Stomach (tissue), 4 donors: ENCODE results near the gene RAB4B.
A peak's percentile ranks its signal among the peaks of the same experiment; 100 is the strongest.

Experiments used
- POLR2A ChIP-seq, 4 donors: fragments of 450-650 bp; IDR thresholded peaks; one replicate each; pipeline ENCODE4 v1.6.1; 2016; ENCODE audit warnings: antibody characterized with exemption in 4 of 4, control low read depth in 2 of 4, mild to moderate bottlenecking in 1 of 4, moderate library complexity in 1 of 4
- POLR2AphosphoS5 ChIP-seq, 3 donors: sonication (generic); formaldehyde crosslinking; IDR thresholded peaks; one replicate each; pipeline ENCODE4 v1.6.1; 2016; ENCODE audit warnings: antibody characterized with exemption in 3 of 3

DNA sequence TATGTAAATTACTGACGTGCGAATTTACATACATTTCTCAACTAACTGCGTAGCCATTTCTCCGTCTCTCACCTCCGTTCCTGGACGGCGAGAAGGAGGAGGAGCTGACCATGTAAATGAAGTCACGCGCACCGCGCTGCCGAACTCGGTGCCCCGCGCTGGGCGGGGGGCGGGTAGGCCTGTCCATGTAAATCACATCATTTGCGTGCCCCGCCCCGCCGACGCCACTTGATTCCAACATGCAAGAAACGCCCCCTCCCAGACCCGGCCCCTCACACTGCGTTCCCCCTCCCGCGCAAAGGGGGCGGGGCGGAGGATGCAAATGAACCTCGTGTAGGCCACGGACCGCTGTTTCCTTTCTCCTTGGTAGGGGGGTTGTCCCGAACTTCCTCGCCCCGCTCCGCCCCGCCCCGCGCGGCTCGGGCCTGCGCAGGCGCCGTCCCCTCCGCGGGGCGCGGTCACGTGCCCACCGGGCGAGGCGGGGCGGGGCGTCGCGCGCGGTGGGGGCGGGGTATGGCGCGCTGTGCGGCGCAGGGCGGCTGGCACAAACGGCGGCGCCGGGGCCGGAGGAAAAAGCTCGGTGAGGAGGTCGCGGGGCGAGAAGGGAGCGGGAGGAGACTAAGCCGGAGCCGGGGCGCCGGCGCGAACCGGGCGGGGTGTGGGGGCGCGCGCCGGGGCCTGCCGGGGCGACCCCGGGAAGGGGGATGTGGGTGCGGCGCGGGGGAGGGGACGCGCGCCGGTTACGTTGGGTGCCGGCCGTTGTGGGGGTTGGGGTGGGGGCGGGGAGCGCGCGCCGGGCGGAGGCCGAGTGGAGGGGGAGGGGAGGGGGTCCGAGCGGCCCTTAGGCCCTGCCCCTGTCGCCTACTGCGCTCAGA is 20.9 kb downstream of the RAB4B start, which contains the start of gene EGLN2:
- TF ChIP-seq POLR2A (IDR thresholded peaks at IDR 0.05) (no peak), POLR2AphosphoS5 (IDR thresholded peaks at IDR 0.05) (peak; percentile 73 to 93 (median 80))
